Suprapubic skin (tissue), 4 donors: ENCODE data around the gene RBM4B. TPM values are rescaled to one million over a fixed set of nuclear protein-coding genes. Genes with fewer than 3 reads are reported as not detected.
A peak's percentile ranks its signal among the peaks of the same experiment; 100 is the strongest.
"Not testable (repeated sequence)": the region's sequence is repeated elsewhere in the genome, so short reads cannot be mapped to it uniquely, and the experiment has no call there.

Source experiments
- DNase-seq, 2 donors: peaks; one replicate each; pipeline ENCODE4 v3.0.0-alpha.2; 2019; ENCODE audit warnings: low spot score in 2 of 2
- H3K27ac ChIP-seq: fragments of 200-600 bp; sonication (generic); one replicate; pipeline ENCODE4 v1.5.1; 2019
- H3K27me3 ChIP-seq: fragments of 200-600 bp; sonication (generic); one replicate; pipeline ENCODE4 v1.5.1; 2019
- H3K36me3 ChIP-seq: fragments of 200-600 bp; sonication (generic); one replicate; pipeline ENCODE4 v1.5.1; 2019
- H3K4me1 ChIP-seq: fragments of 200-600 bp; sonication (generic); one replicate; pipeline ENCODE4 v1.5.1; 2019
- H3K4me3 ChIP-seq: fragments of 200-600 bp; sonication (generic); one replicate; pipeline ENCODE4 v1.5.1; 2019; ENCODE audit warnings: mild to moderate bottlenecking
- H3K9me3 ChIP-seq: fragments of 200-600 bp; sonication (generic); one replicate; pipeline ENCODE4 v1.5.1; 2019
- EP300 ChIP-seq: sonication (generic); formaldehyde crosslinking; IDR thresholded peaks from one replicate; pipeline ENCODE4 v1.6.1; 2017; ENCODE audit warnings: antibody characterized with exemption
- POLR2A ChIP-seq, 2 donors: fragments of 450-650 bp; IDR thresholded peaks; one replicate each; pipeline ENCODE4 v1.6.1; 2017; ENCODE audit warnings: antibody characterized with exemption in 2 of 2, mild to moderate bottlenecking in 2 of 2, moderate library complexity in 2 of 2
- POLR2AphosphoS5 ChIP-seq, 3 donors: sonication (generic); formaldehyde crosslinking; IDR thresholded peaks; one replicate each; pipeline ENCODE4 v1.6.1; 2017; ENCODE audit warnings: antibody characterized with exemption in 3 of 3
- WGBS: methylation state at CpG from one replicate; pipeline ENCODE4 v1.1.5; 2018; 5-methylcytosine and 5-hydroxymethylcytosine counted together
- total RNA-seq, 4 donors: library from RNA; depleted of rRNA; stranded (reverse); fragments of >200 nt; gene quantifications; one replicate each; pipeline ENCODE4 v1.1.0, GENCODE V29; 2016
- TF ChIP-seq, protein P1 (sequence below), 2 donors: fragments of 200-600 bp in 1 of 2; fragments of 450-650 bp in 1 of 2; sonication (generic) in 1 of 2; IDR thresholded peaks; one replicate each; pipeline ENCODE4 v1.5.1; 2016 to 2019; ENCODE audit warnings: antibody characterized with exemption in 2 of 2, mild to moderate bottlenecking in 1 of 2, moderate library complexity in 1 of 2

RBM4B gene, protein sequence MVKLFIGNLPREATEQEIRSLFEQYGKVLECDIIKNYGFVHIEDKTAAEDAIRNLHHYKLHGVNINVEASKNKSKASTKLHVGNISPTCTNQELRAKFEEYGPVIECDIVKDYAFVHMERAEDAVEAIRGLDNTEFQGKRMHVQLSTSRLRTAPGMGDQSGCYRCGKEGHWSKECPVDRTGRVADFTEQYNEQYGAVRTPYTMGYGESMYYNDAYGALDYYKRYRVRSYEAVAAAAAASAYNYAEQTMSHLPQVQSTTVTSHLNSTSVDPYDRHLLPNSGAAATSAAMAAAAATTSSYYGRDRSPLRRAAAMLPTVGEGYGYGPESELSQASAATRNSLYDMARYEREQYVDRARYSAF
- 10 to 100 TPM; 16.7 to 27.1 (median 22.0) TPM for total RNA-seq

GRCh38 chr11:66677599-66678375 is at the start of gene RBM4B:
Gene RBM4B (minus strand): TSS chr11:66677887. CDS start chr11:66677079, 808 bp downstream.
- peak; percentile 98 to 99 for DNase-seq
- Histone ChIP-seq H3K27ac (peak within 1 kb of the TSS; percentile 98), H3K27me3 (no peaks in the 10 kb centered on the region), H3K36me3 (no peaks in the 10 kb centered on the region), H3K4me1 (peaks cover 43% of the 10 kb centered on the region), H3K4me3 (peak within 1 kb of the TSS; percentile 67), H3K9me3 (no peaks in the 10 kb centered on the region)
- WGBS = 0% methylated on average over 40 of the region's 61 CpGs
- TF ChIP-seq POLR2A (IDR thresholded peaks at IDR 0.05) (peak in 1 of 2 donors; percentile 77), POLR2AphosphoS5 (IDR thresholded peaks at IDR 0.05) (peak; percentile 46 to 77 (median 64))
- TF ChIP-seq, protein P1, sequence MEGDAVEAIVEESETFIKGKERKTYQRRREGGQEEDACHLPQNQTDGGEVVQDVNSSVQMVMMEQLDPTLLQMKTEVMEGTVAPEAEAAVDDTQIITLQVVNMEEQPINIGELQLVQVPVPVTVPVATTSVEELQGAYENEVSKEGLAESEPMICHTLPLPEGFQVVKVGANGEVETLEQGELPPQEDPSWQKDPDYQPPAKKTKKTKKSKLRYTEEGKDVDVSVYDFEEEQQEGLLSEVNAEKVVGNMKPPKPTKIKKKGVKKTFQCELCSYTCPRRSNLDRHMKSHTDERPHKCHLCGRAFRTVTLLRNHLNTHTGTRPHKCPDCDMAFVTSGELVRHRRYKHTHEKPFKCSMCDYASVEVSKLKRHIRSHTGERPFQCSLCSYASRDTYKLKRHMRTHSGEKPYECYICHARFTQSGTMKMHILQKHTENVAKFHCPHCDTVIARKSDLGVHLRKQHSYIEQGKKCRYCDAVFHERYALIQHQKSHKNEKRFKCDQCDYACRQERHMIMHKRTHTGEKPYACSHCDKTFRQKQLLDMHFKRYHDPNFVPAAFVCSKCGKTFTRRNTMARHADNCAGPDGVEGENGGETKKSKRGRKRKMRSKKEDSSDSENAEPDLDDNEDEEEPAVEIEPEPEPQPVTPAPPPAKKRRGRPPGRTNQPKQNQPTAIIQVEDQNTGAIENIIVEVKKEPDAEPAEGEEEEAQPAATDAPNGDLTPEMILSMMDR (IDR thresholded peaks at IDR 0.05) = no peak

- DNase-seq = no peak
- 66% methylated on average over 10 of the region's 10 CpGs for WGBS
- H3K27me3 ChIP-seq = peaks cover 5% of the 10 kb centered on the region
- no peaks in the 10 kb centered on the region for H3K9me3 ChIP-seq
- H3K4me3 ChIP-seq = no peak overlapping the region
- no peak for TF ChIP-seq POLR2AphosphoS5 (IDR thresholded peaks at IDR 0.05)
- TF ChIP-seq EP300 = no peak
- TF ChIP-seq, protein P1 (IDR thresholded peaks at IDR 0.05) = no peak
- no peak for TF ChIP-seq POLR2A (IDR thresholded peaks at IDR 0.05)
- no peaks in the 10 kb centered on the region for H3K36me3 ChIP-seq
- H3K27ac ChIP-seq = no peak overlapping the region
- peaks cover 28% of the 10 kb centered on the region for H3K4me1 ChIP-seq
Measured at GRCh38 chr11:66725647-66726046, 48.0 kb upstream of the RBM4B start.

- peaks cover 33% of the 10 kb centered on the region for H3K4me1 ChIP-seq
- H3K9me3 ChIP-seq = no peaks in the 10 kb centered on the region
- DNase-seq = no peak
- no peak overlapping the region for H3K4me3 ChIP-seq
- TF ChIP-seq POLR2A (IDR thresholded peaks at IDR 0.05) (no peak), POLR2AphosphoS5 (IDR thresholded peaks at IDR 0.05) (no peak), EP300 (no peak)
- TF ChIP-seq, protein P1 (IDR thresholded peaks at IDR 0.05) = no peak
- no peaks in the 10 kb centered on the region for H3K36me3 ChIP-seq
- WGBS = 100% methylated on average over 1 of the region's 1 CpG
- peaks cover 5% of the 10 kb centered on the region for H3K27me3 ChIP-seq
- no peak overlapping the region for H3K27ac ChIP-seq
Measured at GRCh38 chr11:66725114-66725513, 47.4 kb upstream of the RBM4B start.

- H3K36me3 ChIP-seq, H3K27me3 ChIP-seq, H3K4me3 ChIP-seq, H3K9me3 ChIP-seq, DNase-seq, H3K27ac ChIP-seq: not testable (repeated sequence)
- 92% methylated on average over 5 of the region's 5 CpGs for WGBS
- H3K4me1 ChIP-seq = peaks cover 42% of the 10 kb centered on the region
Measured at GRCh38 chr11:66724167-66724566, 46.5 kb upstream of the RBM4B start.

DNA sequence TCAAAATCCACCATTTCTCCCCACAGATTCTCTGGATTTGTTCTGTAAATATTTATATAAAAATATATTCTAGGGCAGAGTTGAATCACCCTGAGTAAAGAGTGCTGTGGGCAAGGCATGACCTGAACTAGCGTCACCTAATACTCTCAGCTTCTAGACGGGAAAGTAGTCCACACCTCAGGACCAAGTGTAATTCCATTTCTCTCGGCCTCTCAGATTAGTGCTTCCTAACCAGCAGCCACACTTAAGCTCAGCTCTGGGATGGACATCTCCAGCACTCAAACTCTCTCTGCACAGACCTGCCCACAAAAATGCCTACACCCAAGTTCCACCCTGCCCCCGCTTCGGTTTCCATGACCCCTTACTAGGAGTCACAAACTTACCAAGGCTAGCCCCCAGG is 46.0 kb upstream of the RBM4B start:
- peaks cover 5% of the 10 kb centered on the region for H3K27me3 ChIP-seq
- peaks cover 42% of the 10 kb centered on the region for H3K4me1 ChIP-seq
- TF ChIP-seq POLR2A (IDR thresholded peaks at IDR 0.05) = no peak
- no peak for TF ChIP-seq EP300
- TF ChIP-seq POLR2AphosphoS5 (IDR thresholded peaks at IDR 0.05) = no peak
- TF ChIP-seq, protein P1 (IDR thresholded peaks at IDR 0.05) = no peak
- no peak for DNase-seq
- H3K4me3 ChIP-seq = no peak overlapping the region
- no peak overlapping the region for H3K27ac ChIP-seq
- WGBS = 85% methylated on average over 5 of the region's 5 CpGs
- no peaks in the 10 kb centered on the region for H3K9me3 ChIP-seq
- H3K36me3 ChIP-seq = no peaks in the 10 kb centered on the region
